Stimulated activated CD8-positive, alpha-beta memory T cell treated with anti-CD3 and anti-CD28 coated beads, Interleukin-7, amount 100 ng/mL, for 1 hour (primary cell): ENCODE results near the gene GLIS1.

Source experiments
- DNase-seq, 2 donors: peaks; one replicate each; pipeline ENCODE4 v3.0.0-alpha.2; 2020; ENCODE audit warnings: low read depth in 2 of 2

Gene GLIS1

DNA sequence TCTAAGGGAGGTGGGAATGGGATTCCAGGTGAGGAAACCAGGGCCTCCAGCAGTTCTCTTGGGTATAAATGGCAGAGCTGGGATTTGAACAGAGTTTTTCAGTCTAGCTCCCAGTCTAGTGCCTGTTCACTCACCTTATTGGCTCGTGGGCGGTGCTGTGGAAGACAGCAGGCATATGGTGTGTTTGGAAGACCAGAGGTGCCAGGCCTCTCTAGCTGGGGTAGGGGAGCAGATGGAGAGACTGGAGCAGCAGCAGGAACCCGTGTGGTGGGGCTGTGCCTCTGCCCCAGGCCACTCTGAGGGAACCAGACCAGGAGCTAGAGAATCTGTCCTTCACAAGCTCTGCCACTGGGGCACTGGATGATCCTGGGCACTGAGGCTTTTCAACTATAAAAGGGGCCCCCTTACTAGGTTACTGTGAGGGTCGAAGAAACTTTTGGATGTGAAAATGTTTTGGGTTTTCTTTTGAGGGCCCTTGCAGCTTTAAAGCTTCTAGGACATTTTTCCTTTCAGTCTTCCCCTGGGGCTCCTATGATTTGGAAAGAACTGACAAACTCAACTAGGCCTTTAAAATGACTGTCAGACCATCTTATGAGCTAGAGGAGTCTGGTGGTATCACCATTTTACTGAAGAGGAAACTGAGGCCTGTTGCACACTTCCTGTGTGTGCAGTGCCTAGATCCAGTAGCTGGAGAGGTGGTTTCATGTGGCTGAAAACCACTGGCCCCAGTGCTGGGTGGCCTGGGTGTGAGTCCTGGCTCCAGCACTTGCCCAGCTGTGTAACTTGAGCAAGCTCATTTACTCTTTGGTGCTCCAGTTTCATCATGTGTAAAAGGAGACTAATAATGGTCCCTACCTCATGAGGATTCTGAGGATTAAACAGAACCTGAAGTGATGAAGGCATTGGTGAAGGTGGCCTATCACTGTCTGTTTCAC, 273.7 kb downstream of the GLIS1 start:
- DNase-seq: no peak

GRCh38 chr1:53463961-53464899, 274.7 kb downstream of the GLIS1 start:
- no peak for DNase-seq

DNA sequence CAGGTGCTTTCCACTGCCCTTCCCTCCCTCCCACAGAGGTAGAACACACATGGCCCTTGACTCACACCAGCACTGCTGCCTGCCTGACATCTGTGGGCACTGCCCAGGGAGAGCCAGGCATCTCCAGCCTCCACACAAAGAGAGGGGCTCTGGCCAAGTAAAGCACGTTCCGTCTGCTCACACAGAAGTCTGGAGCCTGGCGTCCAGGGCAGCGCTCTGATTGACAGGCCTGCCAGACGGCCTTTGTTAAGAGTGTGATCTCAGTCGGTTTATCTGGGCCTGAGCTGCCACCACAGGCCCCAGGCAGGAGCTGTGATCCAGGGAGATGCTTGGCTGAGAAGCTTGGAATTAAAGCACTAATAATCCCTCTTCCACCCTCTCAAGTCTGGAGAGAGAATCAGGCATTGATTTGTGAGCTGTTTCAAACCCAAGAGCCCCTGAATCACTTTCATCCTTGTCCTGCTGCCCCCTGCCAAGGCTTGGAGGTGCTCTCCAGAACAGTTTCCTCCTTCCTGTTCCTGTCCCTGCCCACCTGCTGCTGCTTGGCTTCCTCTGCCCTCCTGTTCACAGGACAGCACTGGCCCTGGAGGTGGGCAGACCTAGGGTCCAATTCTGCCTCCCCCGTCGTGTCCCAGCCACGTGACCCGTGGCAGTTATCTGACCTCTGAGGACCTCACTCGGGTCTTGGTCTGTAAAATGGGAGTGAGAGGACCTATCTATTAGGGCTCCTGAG, 276.0 kb downstream of the GLIS1 start:
- no peak for DNase-seq

DNA sequence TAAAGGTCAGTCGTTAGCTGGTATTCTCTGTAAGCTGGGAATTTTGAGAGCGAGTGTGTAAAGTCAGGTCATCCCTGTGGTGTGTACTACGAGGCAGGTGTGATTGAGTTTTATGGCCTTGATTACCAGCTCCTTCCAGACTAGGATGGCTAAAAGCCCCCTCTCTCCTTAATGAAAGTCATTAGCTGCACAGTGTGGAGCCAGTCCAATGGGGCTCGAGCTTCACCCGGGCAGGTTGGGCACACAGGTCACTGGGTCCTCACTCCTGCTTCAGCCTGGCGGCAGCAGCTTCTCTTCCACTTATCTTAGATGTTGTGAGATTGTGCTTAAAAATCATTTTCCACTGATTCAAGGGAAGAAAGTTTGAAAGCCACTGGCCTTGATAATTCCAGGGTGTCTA, 276.8 kb downstream of the GLIS1 start:
- no peak for DNase-seq

DNA sequence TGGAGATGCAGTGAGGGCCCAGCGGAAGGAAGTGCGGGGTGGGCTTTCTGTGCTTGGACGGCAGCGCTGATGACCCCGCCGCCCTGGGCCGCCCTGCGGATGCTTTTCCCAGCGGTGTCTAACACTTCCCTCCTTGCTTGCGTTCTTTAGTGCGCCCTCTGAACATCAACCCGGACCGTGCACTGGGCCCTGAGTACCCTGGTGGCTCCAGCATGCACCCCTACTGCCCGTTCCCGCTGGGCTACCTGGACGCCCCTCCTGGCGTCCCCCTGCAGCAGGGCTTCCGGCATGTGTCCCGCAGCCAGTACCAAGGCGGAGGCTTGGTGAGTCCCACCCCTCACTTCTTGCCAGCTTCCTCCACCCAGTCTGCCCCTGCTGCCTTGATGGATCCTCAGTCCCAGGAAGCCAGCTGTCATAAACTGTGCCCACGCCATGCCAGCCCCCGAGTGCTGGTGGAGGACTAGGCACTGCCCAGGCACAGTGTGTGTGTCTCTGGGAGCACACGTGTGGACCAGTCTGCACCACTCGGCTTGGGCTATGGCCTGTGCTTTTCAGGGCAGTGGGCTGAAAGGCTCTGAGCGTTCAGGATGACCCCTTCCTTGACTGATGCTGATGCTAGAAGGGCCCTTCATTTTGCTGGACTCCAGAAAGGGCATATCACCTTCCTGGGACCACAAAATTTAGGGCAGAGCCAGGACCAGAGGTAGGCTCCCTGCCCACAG, 277.5 kb downstream of the GLIS1 start:
- no peak for DNase-seq

DNA sequence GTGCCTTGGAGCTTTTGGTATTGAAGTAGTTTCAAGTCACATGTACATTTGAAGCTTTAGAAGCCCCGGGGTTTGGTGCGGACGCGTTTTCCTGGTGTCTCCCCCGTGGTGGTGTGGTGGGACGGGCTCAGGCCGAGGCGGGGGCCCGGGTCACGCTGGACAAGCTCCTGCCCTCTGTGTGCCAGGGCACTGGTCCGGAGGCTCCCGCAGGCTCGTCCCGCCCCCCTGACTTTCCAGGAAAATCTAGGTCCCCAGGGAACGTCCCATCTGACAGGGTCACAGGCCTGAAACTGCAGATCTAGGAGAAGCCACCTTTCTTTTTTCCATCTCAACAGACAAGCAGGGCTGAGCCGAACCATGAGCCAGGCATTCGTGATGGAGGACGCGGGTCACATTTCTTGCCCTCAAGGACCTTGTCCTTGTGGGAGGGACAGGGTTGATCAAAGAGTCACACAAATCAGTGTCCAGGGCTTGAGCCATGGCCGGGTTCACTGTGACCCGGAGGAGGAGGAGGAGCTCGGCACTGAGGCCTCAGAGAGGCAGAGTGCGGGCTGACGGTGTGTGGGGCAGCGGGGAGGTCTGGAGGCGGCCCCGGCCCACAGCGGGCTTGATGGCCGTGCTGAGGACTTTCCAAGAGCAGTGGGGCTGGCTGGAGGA, 278.2 kb downstream of the GLIS1 start:
- no peak for DNase-seq

DNA sequence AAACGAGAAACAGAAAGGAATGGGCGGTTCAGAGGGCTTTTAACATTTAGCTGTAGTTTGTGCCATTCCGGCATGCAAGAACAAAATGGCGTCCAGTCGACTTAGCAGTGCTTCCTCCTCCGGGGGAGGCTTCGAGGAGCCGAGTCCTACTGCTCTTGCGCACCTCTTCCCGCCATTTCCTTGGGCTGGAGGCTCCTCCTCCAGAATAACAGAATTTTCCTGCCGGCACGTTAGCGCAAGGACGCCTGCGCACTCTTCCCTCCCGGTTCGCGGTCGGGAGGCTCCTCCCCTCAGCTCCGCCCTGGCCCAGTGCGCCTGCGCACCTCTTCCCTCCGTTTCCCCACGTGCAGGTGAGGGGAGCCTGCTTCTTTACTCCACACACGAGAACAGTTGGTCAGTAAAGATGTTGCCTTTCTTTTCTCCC, 278.7 kb downstream of the GLIS1 start:
- DNase-seq: no peak

- DNase-seq: no peak
Observed at GRCh38 chr1:53459321-53460175, 279.4 kb downstream of the GLIS1 start, which contains the start of gene DMRTB1. TSS of gene DMRTB1 (plus strand) at chr1:53459399. CDS start at chr1:53459454, 55 bp downstream.

- DNase-seq: no peak
Observed at GRCh38 chr1:53458634-53459033, 280.3 kb downstream of the GLIS1 start.
